Measurements from ENCODE around the gene ZNF628.

The ZNF628 gene

GRCh38 chr19:55492362-55492944, 16.0 kb downstream of the ZNF628 start:
- no peaks in the 10 kb centered on the region for H3F3A ChIP-seq (ENCODE audit: low read depth)
- no peaks in the 10 kb centered on the region for H3K9me2 ChIP-seq (replicated peaks; ENCODE audit: low read depth, low read length)
- no peaks in the 10 kb centered on the region for H3K27me3 ChIP-seq (ENCODE audit: insufficient read depth, low read length, poor library complexity, severe bottlenecking)
- no peaks in the 10 kb centered on the region for H4K20me1 ChIP-seq (ENCODE audit: insufficient read depth, low read length, poor library complexity, severe bottlenecking)
- H3K79me2 ChIP-seq (ENCODE audit: insufficient read depth, low read length): no peaks in the 10 kb centered on the region
- no peak overlapping the region for H2AFZ ChIP-seq (ENCODE audit: low read length)
- H3K36me3 ChIP-seq (ENCODE audit: insufficient read depth, low read length): no peaks in the 10 kb centered on the region
- no peak overlapping the region for H3K4me2 ChIP-seq (ENCODE audit: low read depth, low read length, poor library complexity, severe bottlenecking)
- no peak overlapping the region for H3K9ac ChIP-seq (ENCODE audit: low read depth, low read length, poor library complexity, severe bottlenecking)
- no peak overlapping the region for H3K4me3 ChIP-seq (ENCODE audit: low read length, poor library complexity, severe bottlenecking)
- H3K4me1 ChIP-seq (ENCODE audit: insufficient read depth, low read length, poor library complexity, severe bottlenecking): no peaks in the 10 kb centered on the region
- no peak for TF ChIP-seq CTCF (conservative IDR thresholded peaks at IDR 0.05; ENCODE audit: low read length)
- no peak for TF ChIP-seq EZH2phosphoT487 (IDR thresholded peaks at IDR 0.05; ENCODE audit: borderline replicate concordance)
- no peaks in the 10 kb centered on the region for H3K9me3 ChIP-seq (ENCODE audit: insufficient read depth, low read depth, low read length)

- Histone ChIP-seq H3K9me3 (ENCODE audit: insufficient read depth, low read depth, low read length) (no peaks in the 10 kb centered on the region), H4K20me1 (ENCODE audit: insufficient read depth, low read length, poor library complexity, severe bottlenecking) (no peaks in the 10 kb centered on the region), H3K9ac (ENCODE audit: low read depth, low read length, poor library complexity, severe bottlenecking) (no peak overlapping the region), H3K79me2 (ENCODE audit: insufficient read depth, low read length) (no peaks in the 10 kb centered on the region), H3F3A (ENCODE audit: low read depth) (no peaks in the 10 kb centered on the region), H3K9me2 (replicated peaks; ENCODE audit: low read depth, low read length) (no peaks in the 10 kb centered on the region), H3K4me2 (ENCODE audit: low read depth, low read length, poor library complexity, severe bottlenecking) (no peak overlapping the region), H3K27me3 (ENCODE audit: insufficient read depth, low read length, poor library complexity, severe bottlenecking) (no peaks in the 10 kb centered on the region), H3K36me3 (ENCODE audit: insufficient read depth, low read length) (no peaks in the 10 kb centered on the region), H3K4me3 (ENCODE audit: low read length, poor library complexity, severe bottlenecking) (no peak overlapping the region), H2AFZ (ENCODE audit: low read length) (no peak overlapping the region), H3K4me1 (ENCODE audit: insufficient read depth, low read length, poor library complexity, severe bottlenecking) (no peaks in the 10 kb centered on the region)
- TF ChIP-seq CTCF (conservative IDR thresholded peaks at IDR 0.05; ENCODE audit: low read length): no peak
- TF ChIP-seq EZH2phosphoT487 (IDR thresholded peaks at IDR 0.05; ENCODE audit: borderline replicate concordance): no peak
Observed at GRCh38 chr19:55493052-55493644, 16.7 kb downstream of the ZNF628 start.

- Histone ChIP-seq H3K27me3 (ENCODE audit: insufficient read depth, low read length, poor library complexity, severe bottlenecking) (no peaks in the 10 kb centered on the region), H2AFZ (ENCODE audit: low read length) (no peak overlapping the region), H3K4me3 (ENCODE audit: low read length, poor library complexity, severe bottlenecking) (no peak overlapping the region), H3K79me2 (ENCODE audit: insufficient read depth, low read length) (no peaks in the 10 kb centered on the region), H3K9ac (ENCODE audit: low read depth, low read length, poor library complexity, severe bottlenecking) (no peak overlapping the region), H3K9me3 (ENCODE audit: insufficient read depth, low read depth, low read length) (no peaks in the 10 kb centered on the region), H3K4me2 (ENCODE audit: low read depth, low read length, poor library complexity, severe bottlenecking) (no peak overlapping the region), H4K20me1 (ENCODE audit: insufficient read depth, low read length, poor library complexity, severe bottlenecking) (no peaks in the 10 kb centered on the region), H3K36me3 (ENCODE audit: insufficient read depth, low read length) (no peaks in the 10 kb centered on the region), H3K4me1 (ENCODE audit: insufficient read depth, low read length, poor library complexity, severe bottlenecking) (no peaks in the 10 kb centered on the region), H3K9me2 (replicated peaks; ENCODE audit: low read depth, low read length) (no peaks in the 10 kb centered on the region), H3F3A (ENCODE audit: low read depth) (no peaks in the 10 kb centered on the region)
- TF ChIP-seq EZH2phosphoT487 (IDR thresholded peaks at IDR 0.05; ENCODE audit: borderline replicate concordance): no peak
- TF ChIP-seq CTCF (conservative IDR thresholded peaks at IDR 0.05; ENCODE audit: low read length): no peak
Observed at GRCh38 chr19:55493645-55494171, 17.3 kb downstream of the ZNF628 start.
